CD1c-positive myeloid dendritic cell (primary cell): ENCODE results near the gene GUCA1C.

Source experiments
- DNase-seq: peaks from one replicate; pipeline ENCODE4 v3.0.0-alpha.2; 2016; ENCODE audit errors: extremely low spot score

The GUCA1C gene

GRCh38 chr3:108953700-108954099 lies at the start of gene GUCA1C:
Gene GUCA1C, minus strand, starts transcription at chr3:108953879. Its CDS starts 117 bp downstream, at chr3:108953762.
- no peak for DNase-seq

- no peak for DNase-seq
Measured at GRCh38 chr3:108998436-108998835, 44.8 kb upstream of the GUCA1C start.

GRCh38 chr3:108985844-108986243 lies 32.2 kb upstream of the GUCA1C start:
- no peak for DNase-seq

- DNase-seq: no peak
Measured at GRCh38 chr3:108983051-108983450, 29.4 kb upstream of the GUCA1C start.

GRCh38 chr3:108976058-108976457 lies 22.4 kb upstream of the GUCA1C start:
- DNase-seq: no peak

GRCh38 chr3:108973019-108973418 lies 19.3 kb upstream of the GUCA1C start:
- DNase-seq: no peak

GRCh38 chr3:108972482-108972881 lies 18.8 kb upstream of the GUCA1C start:
- no peak for DNase-seq

GRCh38 chr3:108970561-108970960 lies 16.9 kb upstream of the GUCA1C start:
- DNase-seq: no peak

- DNase-seq: no peak
Measured at GRCh38 chr3:108966773-108967172, 13.1 kb upstream of the GUCA1C start.

- no peak for DNase-seq
Measured at GRCh38 chr3:108959017-108959416, 5.3 kb upstream of the GUCA1C start.

- no peak for DNase-seq
Measured at GRCh38 chr3:108953210-108953609, 469 bp downstream of the GUCA1C start.

- no peak for DNase-seq
Measured at GRCh38 chr3:108951820-108952501, 1.7 kb downstream of the GUCA1C start.

GRCh38 chr3:108947855-108948254 lies 5.8 kb downstream of the GUCA1C start:
- no peak for DNase-seq

GRCh38 chr3:108946292-108947285 lies 7.1 kb downstream of the GUCA1C start:
- no peak for DNase-seq

- DNase-seq: no peak
Measured at GRCh38 chr3:108940568-108941263, 13.0 kb downstream of the GUCA1C start.

GRCh38 chr3:108940166-108940565 lies 13.5 kb downstream of the GUCA1C start:
- no peak for DNase-seq

GRCh38 chr3:108936924-108937689 lies 16.6 kb downstream of the GUCA1C start:
- no peak for DNase-seq

GRCh38 chr3:108931035-108931434 lies 22.6 kb downstream of the GUCA1C start:
- no peak for DNase-seq

- no peak for DNase-seq
Measured at GRCh38 chr3:108918866-108919265, 34.8 kb downstream of the GUCA1C start.

- DNase-seq: peak; percentile 50
Measured at GRCh38 chr3:108914774-108915641, 38.7 kb downstream of the GUCA1C start.
